Liver (tissue), 9 donors: ENCODE measurements around the gene PHF21B. TPM values are rescaled to one million over a fixed set of nuclear protein-coding genes. Genes with fewer than 3 reads are reported as not detected.

Experiments
- DNase-seq: peaks from one replicate; pipeline ENCODE4 v3.0.0-alpha.2; 2017; ENCODE audit warnings: low spot score
- H3K27ac ChIP-seq, 2 donors: one replicate each; pipeline ENCODE4 v1.7.0; 2013; ENCODE audit warnings: inconsistent platforms in 2 of 2, low read length in 2 of 2, control low read depth in 1 of 2, low read depth in 1 of 2, mild to moderate bottlenecking in 1 of 2
- H3K27me3 ChIP-seq, 4 donors: one replicate each; pipeline versions ENCODE4 v1.6.1 to v1.7.0; 2013; ENCODE audit warnings: low read length in 3 of 4, inconsistent platforms in 1 of 4, mild to moderate bottlenecking in 1 of 4, moderate library complexity in 1 of 4; ENCODE audit not compliant: control insufficient read depth in 4 of 4, insufficient read depth in 4 of 4
- H3K36me3 ChIP-seq, 4 donors: one replicate each; pipeline versions ENCODE4 v1.6.1 to v1.7.0; 2013; ENCODE audit warnings: low read length in 3 of 4, mild to moderate bottlenecking in 3 of 4, low read depth in 1 of 4, moderate library complexity in 1 of 4; ENCODE audit not compliant: control insufficient read depth in 4 of 4, insufficient read depth in 3 of 4
- H3K4me1 ChIP-seq, 4 donors: one replicate each; pipeline versions ENCODE4 v1.6.1 to v1.7.0; 2013; ENCODE audit warnings: low read length in 3 of 4, mild to moderate bottlenecking in 3 of 4, moderate library complexity in 1 of 4; ENCODE audit not compliant: control insufficient read depth in 4 of 4, insufficient read depth in 4 of 4
- H3K4me3 ChIP-seq, 3 donors: one replicate each; pipeline versions ENCODE4 v1.6.1 to v1.7.0; 2013; ENCODE audit warnings: low read length in 3 of 3, control low read depth in 1 of 3, low read depth in 1 of 3, mild to moderate bottlenecking in 1 of 3
- H3K9ac ChIP-seq, 2 donors: one replicate each; pipeline ENCODE4 v1.7.0; 2013; ENCODE audit warnings: low read length in 2 of 2, mild to moderate bottlenecking in 2 of 2, moderate library complexity in 2 of 2, control low read depth in 1 of 2, low read depth in 1 of 2
- H3K9me3 ChIP-seq, 4 donors: one replicate each; pipeline versions ENCODE4 v1.6.1 to v1.7.0; 2013; ENCODE audit warnings: low read length in 3 of 4; ENCODE audit not compliant: control insufficient read depth in 4 of 4
- EGR1 ChIP-seq, 2 donors: IDR thresholded peaks; 2 replicates each; pipeline ENCODE4 v1.6.1; 2016 to 2018; ENCODE audit warnings: antibody characterized with exemption in 2 of 2, low read depth in 2 of 2
- HNF4A ChIP-seq, 2 donors: conservative IDR thresholded peaks; 2 replicates each; pipeline ENCODE4 v1.6.1; 2016; ENCODE audit warnings: antibody characterized with exemption in 2 of 2, mild to moderate bottlenecking in 2 of 2
- NR2F2 ChIP-seq: IDR thresholded peaks from 2 replicates; pipeline ENCODE4 v1.6.1; 2016; ENCODE audit warnings: antibody characterized with exemption
- RAD21 ChIP-seq, 2 donors: IDR thresholded peaks; 2 replicates each; pipeline ENCODE4 v1.6.1; 2016; ENCODE audit warnings: antibody characterized with exemption in 2 of 2, mild to moderate bottlenecking in 2 of 2
- SP1 ChIP-seq: IDR thresholded peaks from 2 replicates; pipeline ENCODE4 v1.6.1; 2018; ENCODE audit warnings: antibody characterized with exemption, mild to moderate bottlenecking
- YY1 ChIP-seq: IDR thresholded peaks from 2 replicates; pipeline ENCODE4 v1.6.1; 2016; ENCODE audit warnings: antibody characterized with exemption, mild to moderate bottlenecking
- WGBS: extraction: QIAGEN DNeasy Blood & Tissue Kit; methylation state at CpG from one replicate; pipeline ENCODE4 v1.1.7; 2013; 5-methylcytosine and 5-hydroxymethylcytosine counted together
- polyA plus RNA-seq, 2 donors: library from polyadenylated mRNA; stranded (reverse) in 1 of 2; unstranded in 1 of 2; fragments of 200-250 nt in 1 of 2; fragments of >200 nt in 1 of 2; fragmentation: Nextera tagmentation in 1 of 2; extraction: Ambion mirVana in 1 of 2; gene quantifications; one replicate each; pipeline versions ENCODE4 v1.2.1 to v1.2.3, GENCODE V29; 2013 to 2015
- total RNA-seq, 2 donors: library from RNA; depleted of rRNA; stranded (reverse); fragments of >200 nt; gene quantifications; one replicate each; pipeline ENCODE4 v1.2.3, GENCODE V29; 2014
- TF ChIP-seq, protein P1 (sequence below): IDR thresholded peaks from 2 replicates; pipeline ENCODE4 v1.6.1; 2016; ENCODE audit warnings: antibody characterized with exemption
- TF ChIP-seq, protein P2 (sequence below): IDR thresholded peaks from 2 replicates; pipeline ENCODE4 v1.6.1; 2016; ENCODE audit warnings: antibody characterized with exemption, mild to moderate bottlenecking
- TF ChIP-seq, protein P3 (sequence below): IDR thresholded peaks from 2 replicates; pipeline ENCODE4 v1.6.1; 2016; ENCODE audit warnings: antibody characterized with exemption
- TF ChIP-seq, protein P4 (sequence below): IDR thresholded peaks from 2 replicates; pipeline ENCODE4 v1.6.1; 2016; ENCODE audit warnings: antibody characterized with exemption
- TF ChIP-seq, protein P5 (sequence below): fragments of 150-350 bp; IDR thresholded peaks from 2 replicates; pipeline ENCODE4 v1.5.1; 2017; ENCODE audit warnings: improper control_type of control experiment, low read depth, low read length; ENCODE audit not compliant: missing input control
- donor health status: healthy.
- donor health status: healthy.
- donor health status: healthy.
- donor health status: healthy.
- donor health status: healthy.

PHF21B gene
- total and polyA plus RNA-seq, 4 donors, result not detected

DNA sequence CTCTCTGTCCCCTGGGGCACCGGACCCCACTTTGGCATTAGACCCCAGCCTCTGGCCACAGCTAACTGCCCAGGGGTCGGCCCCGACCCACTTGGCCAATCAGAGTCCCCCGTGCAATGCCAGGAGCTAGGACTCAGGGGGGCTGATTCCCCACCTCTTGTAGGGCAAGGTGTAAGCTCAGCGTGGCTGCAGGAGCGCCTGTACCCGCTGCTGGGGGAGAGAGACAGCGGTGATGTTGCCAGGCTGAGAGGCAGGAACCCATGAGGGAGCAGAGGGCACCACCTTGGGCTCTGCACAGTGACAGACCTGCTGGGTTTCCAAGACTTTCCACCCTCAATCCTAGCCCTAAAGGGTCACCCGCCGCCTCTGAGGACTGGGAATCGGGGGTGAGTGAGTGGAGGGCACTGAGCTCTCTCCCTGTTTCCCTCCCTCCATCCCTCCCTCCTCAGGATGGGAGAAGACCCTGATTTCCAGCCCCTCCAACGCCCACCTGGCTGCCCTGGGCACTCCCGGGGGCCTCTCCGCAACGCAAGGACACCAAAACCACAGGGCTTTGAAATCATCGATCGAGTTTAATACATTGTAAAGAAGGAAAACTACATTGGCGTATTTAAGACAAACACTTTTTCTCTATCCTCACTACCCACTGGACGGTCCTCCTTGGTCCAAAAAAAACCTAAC is 129.1 kb downstream of the PHF21B start:
- no peak for DNase-seq
- no peak overlapping the region for H3K27ac ChIP-seq

DNA sequence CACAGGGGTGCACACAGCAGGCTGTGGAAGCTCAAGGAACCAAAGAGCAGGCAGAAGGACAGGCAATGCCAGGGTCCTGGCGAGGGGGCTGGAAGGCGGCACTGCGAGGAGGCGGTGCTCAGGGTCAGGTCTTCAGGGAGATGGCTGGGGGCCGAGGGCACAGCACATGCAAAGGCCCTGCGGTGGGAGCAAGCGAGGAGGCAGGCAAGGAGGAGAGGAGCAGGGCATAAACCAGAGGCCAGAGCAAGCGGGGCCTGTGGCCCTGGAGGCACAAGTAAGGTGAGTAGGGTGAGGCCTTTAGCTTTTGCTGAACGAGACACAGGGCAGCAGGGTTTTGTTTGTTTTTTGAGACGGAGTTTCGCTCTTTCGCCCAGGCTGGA is 130.5 kb downstream of the PHF21B start:
- Histone ChIP-seq H3K4me3 (no peak overlapping the region), H3K36me3 (no peaks in the 10 kb centered on the region), H3K27me3 (no peaks in the 10 kb centered on the region), H3K9me3 (peaks cover 2 to 9% (median 4%) of the 10 kb centered on the region in 4 donors), H3K4me1 (no peaks in the 10 kb centered on the region), H3K9ac (no peak overlapping the region), H3K27ac (no peak overlapping the region)
- DNase-seq, result no peak
- 87% methylated on average over 12 of the region's 12 CpGs for WGBS
- TF ChIP-seq, protein P1, sequence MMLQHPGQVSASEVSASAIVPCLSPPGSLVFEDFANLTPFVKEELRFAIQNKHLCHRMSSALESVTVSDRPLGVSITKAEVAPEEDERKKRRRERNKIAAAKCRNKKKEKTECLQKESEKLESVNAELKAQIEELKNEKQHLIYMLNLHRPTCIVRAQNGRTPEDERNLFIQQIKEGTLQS, result no peak
- TF ChIP-seq HNF4A (conservative IDR thresholded peaks at IDR 0.05) (no peak), EGR1 (IDR thresholded peaks at IDR 0.05; ENCODE audit: low read depth in 2 of 2) (no peak), SP1 (no peak), NR2F2 (no peak), RAD21 (IDR thresholded peaks at IDR 0.05) (no peak), YY1 (no peak)
- TF ChIP-seq, protein P2, sequence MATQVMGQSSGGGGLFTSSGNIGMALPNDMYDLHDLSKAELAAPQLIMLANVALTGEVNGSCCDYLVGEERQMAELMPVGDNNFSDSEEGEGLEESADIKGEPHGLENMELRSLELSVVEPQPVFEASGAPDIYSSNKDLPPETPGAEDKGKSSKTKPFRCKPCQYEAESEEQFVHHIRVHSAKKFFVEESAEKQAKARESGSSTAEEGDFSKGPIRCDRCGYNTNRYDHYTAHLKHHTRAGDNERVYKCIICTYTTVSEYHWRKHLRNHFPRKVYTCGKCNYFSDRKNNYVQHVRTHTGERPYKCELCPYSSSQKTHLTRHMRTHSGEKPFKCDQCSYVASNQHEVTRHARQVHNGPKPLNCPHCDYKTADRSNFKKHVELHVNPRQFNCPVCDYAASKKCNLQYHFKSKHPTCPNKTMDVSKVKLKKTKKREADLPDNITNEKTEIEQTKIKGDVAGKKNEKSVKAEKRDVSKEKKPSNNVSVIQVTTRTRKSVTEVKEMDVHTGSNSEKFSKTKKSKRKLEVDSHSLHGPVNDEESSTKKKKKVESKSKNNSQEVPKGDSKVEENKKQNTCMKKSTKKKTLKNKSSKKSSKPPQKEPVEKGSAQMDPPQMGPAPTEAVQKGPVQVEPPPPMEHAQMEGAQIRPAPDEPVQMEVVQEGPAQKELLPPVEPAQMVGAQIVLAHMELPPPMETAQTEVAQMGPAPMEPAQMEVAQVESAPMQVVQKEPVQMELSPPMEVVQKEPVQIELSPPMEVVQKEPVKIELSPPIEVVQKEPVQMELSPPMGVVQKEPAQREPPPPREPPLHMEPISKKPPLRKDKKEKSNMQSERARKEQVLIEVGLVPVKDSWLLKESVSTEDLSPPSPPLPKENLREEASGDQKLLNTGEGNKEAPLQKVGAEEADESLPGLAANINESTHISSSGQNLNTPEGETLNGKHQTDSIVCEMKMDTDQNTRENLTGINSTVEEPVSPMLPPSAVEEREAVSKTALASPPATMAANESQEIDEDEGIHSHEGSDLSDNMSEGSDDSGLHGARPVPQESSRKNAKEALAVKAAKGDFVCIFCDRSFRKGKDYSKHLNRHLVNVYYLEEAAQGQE, result no peak
- TF ChIP-seq, protein P3, sequence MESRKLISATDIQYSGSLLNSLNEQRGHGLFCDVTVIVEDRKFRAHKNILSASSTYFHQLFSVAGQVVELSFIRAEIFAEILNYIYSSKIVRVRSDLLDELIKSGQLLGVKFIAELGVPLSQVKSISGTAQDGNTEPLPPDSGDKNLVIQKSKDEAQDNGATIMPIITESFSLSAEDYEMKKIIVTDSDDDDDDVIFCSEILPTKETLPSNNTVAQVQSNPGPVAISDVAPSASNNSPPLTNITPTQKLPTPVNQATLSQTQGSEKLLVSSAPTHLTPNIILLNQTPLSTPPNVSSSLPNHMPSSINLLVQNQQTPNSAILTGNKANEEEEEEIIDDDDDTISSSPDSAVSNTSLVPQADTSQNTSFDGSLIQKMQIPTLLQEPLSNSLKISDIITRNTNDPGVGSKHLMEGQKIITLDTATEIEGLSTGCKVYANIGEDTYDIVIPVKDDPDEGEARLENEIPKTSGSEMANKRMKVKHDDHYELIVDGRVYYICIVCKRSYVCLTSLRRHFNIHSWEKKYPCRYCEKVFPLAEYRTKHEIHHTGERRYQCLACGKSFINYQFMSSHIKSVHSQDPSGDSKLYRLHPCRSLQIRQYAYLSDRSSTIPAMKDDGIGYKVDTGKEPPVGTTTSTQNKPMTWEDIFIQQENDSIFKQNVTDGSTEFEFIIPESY, result no peak
- TF ChIP-seq, protein P4, sequence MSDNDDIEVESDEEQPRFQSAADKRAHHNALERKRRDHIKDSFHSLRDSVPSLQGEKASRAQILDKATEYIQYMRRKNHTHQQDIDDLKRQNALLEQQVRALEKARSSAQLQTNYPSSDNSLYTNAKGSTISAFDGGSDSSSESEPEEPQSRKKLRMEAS, result no peak
- TF ChIP-seq, protein P5, sequence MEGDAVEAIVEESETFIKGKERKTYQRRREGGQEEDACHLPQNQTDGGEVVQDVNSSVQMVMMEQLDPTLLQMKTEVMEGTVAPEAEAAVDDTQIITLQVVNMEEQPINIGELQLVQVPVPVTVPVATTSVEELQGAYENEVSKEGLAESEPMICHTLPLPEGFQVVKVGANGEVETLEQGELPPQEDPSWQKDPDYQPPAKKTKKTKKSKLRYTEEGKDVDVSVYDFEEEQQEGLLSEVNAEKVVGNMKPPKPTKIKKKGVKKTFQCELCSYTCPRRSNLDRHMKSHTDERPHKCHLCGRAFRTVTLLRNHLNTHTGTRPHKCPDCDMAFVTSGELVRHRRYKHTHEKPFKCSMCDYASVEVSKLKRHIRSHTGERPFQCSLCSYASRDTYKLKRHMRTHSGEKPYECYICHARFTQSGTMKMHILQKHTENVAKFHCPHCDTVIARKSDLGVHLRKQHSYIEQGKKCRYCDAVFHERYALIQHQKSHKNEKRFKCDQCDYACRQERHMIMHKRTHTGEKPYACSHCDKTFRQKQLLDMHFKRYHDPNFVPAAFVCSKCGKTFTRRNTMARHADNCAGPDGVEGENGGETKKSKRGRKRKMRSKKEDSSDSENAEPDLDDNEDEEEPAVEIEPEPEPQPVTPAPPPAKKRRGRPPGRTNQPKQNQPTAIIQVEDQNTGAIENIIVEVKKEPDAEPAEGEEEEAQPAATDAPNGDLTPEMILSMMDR, result no peak

More for the DNA sequence above, 129.1 kb downstream of the PHF21B start:
- H3K9ac ChIP-seq, result no peak overlapping the region
- H3K36me3 ChIP-seq, result no peaks in the 10 kb centered on the region
- no peaks in the 10 kb centered on the region for H3K27me3 ChIP-seq
- H3K9me3 ChIP-seq, result peaks cover 2 to 9% (median 4%) of the 10 kb centered on the region in 4 donors
- TF ChIP-seq SP1, result no peak
- H3K4me3 ChIP-seq, result no peak overlapping the region
- no peaks in the 10 kb centered on the region for H3K4me1 ChIP-seq
- WGBS, result 88% methylated on average over 19 of the region's 19 CpGs
